Measurements from ENCODE around the gene VSNL1.

VSNL1 gene

GRCh38 chr2:17640406-17640805, 99.9 kb downstream of the VSNL1 start:
- TF ChIP-seq CTCF (IDR thresholded peaks at IDR 0.05; ENCODE audit: control insufficient read depth, insufficient read depth, low read depth, low read length, missing control alignments) = no peak
- H3K4me3 ChIP-seq (ENCODE audit: control insufficient read depth, low read depth, low read length) = no peak overlapping the region
- DNase-seq (ENCODE audit: low read depth) = no peak

- H3K4me3 ChIP-seq (ENCODE audit: control insufficient read depth, low read depth, low read length) = no peak overlapping the region
- DNase-seq (ENCODE audit: low read depth) = peak; percentile 90
- TF ChIP-seq CTCF (IDR thresholded peaks at IDR 0.05; ENCODE audit: control insufficient read depth, insufficient read depth, low read depth, low read length, missing control alignments) = no peak
These were observed 102.6 kb downstream of the VSNL1 start for GRCh38 chr2:17643031-17643615.

GRCh38 chr2:17644997-17645720, 104.7 kb downstream of the VSNL1 start:
- H3K4me3 ChIP-seq (ENCODE audit: control insufficient read depth, low read depth, low read length) = no peak overlapping the region
- DNase-seq (ENCODE audit: low read depth) = no peak
- TF ChIP-seq CTCF (IDR thresholded peaks at IDR 0.05; ENCODE audit: control insufficient read depth, insufficient read depth, low read depth, low read length, missing control alignments) = no peak

GRCh38 chr2:17646081-17646554, 105.6 kb downstream of the VSNL1 start:
- no peak overlapping the region for H3K4me3 ChIP-seq (ENCODE audit: control insufficient read depth, low read depth, low read length)
- peak; percentile 70 for DNase-seq (ENCODE audit: low read depth)
- TF ChIP-seq CTCF (IDR thresholded peaks at IDR 0.05; ENCODE audit: control insufficient read depth, insufficient read depth, low read depth, low read length, missing control alignments) = peak; percentile 75

- H3K4me3 ChIP-seq (ENCODE audit: control insufficient read depth, low read depth, low read length) = no peak overlapping the region
- no peak for DNase-seq (ENCODE audit: low read depth)
- no peak for TF ChIP-seq CTCF (IDR thresholded peaks at IDR 0.05; ENCODE audit: control insufficient read depth, insufficient read depth, low read depth, low read length, missing control alignments)
These were observed 106.6 kb downstream of the VSNL1 start for GRCh38 chr2:17646838-17647701.

GRCh38 chr2:17648581-17648980, 108.1 kb downstream of the VSNL1 start:
- no peak for DNase-seq (ENCODE audit: low read depth)

More at GRCh38 chr2:17648581-17648980, 108.1 kb downstream of the VSNL1 start:
- H3K4me3 ChIP-seq (ENCODE audit: control insufficient read depth, low read depth, low read length) = no peak overlapping the region
- TF ChIP-seq CTCF (IDR thresholded peaks at IDR 0.05; ENCODE audit: control insufficient read depth, insufficient read depth, low read depth, low read length, missing control alignments) = no peak

Data from AG09309 (cell line).